Left ventricle myocardium inferior (tissue), 1 donor: ENCODE data around the gene ERAS. TPM values are rescaled to one million over a fixed set of nuclear protein-coding genes. Genes with fewer than 3 reads are reported as not detected.

Source experiments
- DNase-seq: peaks from one replicate; pipeline ENCODE4 v3.0.0-alpha.2; 2020
- H3K27ac ChIP-seq: fragments of 200-600 bp; replicated peaks from 2 replicates; pipeline ENCODE4 v1.8.0; 2021
- H3K27me3 ChIP-seq: fragments of 200-600 bp; 2 replicates; pipeline ENCODE4 v1.8.0; 2021; ENCODE audit warnings: low read depth
- H3K36me3 ChIP-seq: fragments of 200-600 bp; 2 replicates; pipeline ENCODE4 v1.8.0; 2021
- H3K4me1 ChIP-seq: fragments of 200-600 bp; 2 replicates; pipeline ENCODE4 v1.8.0; 2021
- H3K4me3 ChIP-seq: fragments of 200-600 bp; 2 replicates; pipeline ENCODE4 v1.8.0; 2021; ENCODE audit warnings: mild to moderate bottlenecking, moderate library complexity
- H3K9me3 ChIP-seq: fragments of 200-600 bp; replicated peaks from 2 replicates; pipeline ENCODE4 v1.8.0; 2021
- CTCF ChIP-seq: fragments of 200-600 bp; IDR thresholded peaks from 2 replicates; pipeline ENCODE4 v1.8.0; 2021; ENCODE audit warnings: antibody characterized with exemption, mild to moderate bottlenecking, borderline replicate concordance
- intact Hi-C: fragments of 100-400 bp; cut with micrococcal nuclease; formaldehyde crosslinking; loops from one replicate; pipeline ENCODE4 v1.11.0; 2022
- total RNA-seq: library from RNA; stranded (reverse); fragmentation: NEBNext Ultra II Directional; extraction: Animal tissue kit (Norgen Biotek cat#: 25700); gene quantifications from one replicate; pipeline ENCODE4 v1.2.1, GENCODE V29; 2021
- donor health status: DM: no; HTN: yes; CAD: no; lungs with severe emphysema.

ERAS gene
- total RNA-seq, 1 donor from 2014 or later: not detected

- H3K9me3 ChIP-seq: no peaks in the 10 kb centered on the region
- intact Hi-C loops: no loop called here
- TF ChIP-seq CTCF: no peak
- H3K36me3 ChIP-seq: no peaks in the 10 kb centered on the region
- DNase-seq: no peak
- no peaks in the 10 kb centered on the region for H3K4me1 ChIP-seq
- no peak overlapping the region for H3K27ac ChIP-seq
- no peak overlapping the region for H3K4me3 ChIP-seq
- peaks cover 16% of the 10 kb centered on the region for H3K27me3 ChIP-seq
Measured at GRCh38 chrX:48786825-48787504, 39.3 kb upstream of the ERAS start.

GRCh38 chrX:48787505-48788443 is 38.5 kb upstream of the ERAS start:
- intact Hi-C loops: no loop called here
- no peak overlapping the region for H3K4me3 ChIP-seq

GRCh38 chrX:48789366-48790220 is 36.7 kb upstream of the ERAS start:
- H3K36me3 ChIP-seq: no peaks in the 10 kb centered on the region
- no peak for TF ChIP-seq CTCF
- H3K27me3 ChIP-seq: peaks cover 16% of the 10 kb centered on the region
- no peak overlapping the region for H3K27ac ChIP-seq
- no peaks in the 10 kb centered on the region for H3K4me1 ChIP-seq
- intact Hi-C loops: no loop called here
- no peak for DNase-seq
- no peaks in the 10 kb centered on the region for H3K9me3 ChIP-seq
- H3K4me3 ChIP-seq: no peak overlapping the region

More at GRCh38 chrX:48787505-48788443, 38.5 kb upstream of the ERAS start:
- Histone ChIP-seq H3K36me3 (no peaks in the 10 kb centered on the region), H3K27ac (no peak overlapping the region), H3K9me3 (no peaks in the 10 kb centered on the region), H3K27me3 (peaks cover 16% of the 10 kb centered on the region), H3K4me1 (no peaks in the 10 kb centered on the region)
- DNase-seq: no peak
- TF ChIP-seq CTCF: no peak

GRCh38 chrX:48790477-48790876 is 35.8 kb upstream of the ERAS start:
- Histone ChIP-seq H3K4me1 (no peaks in the 10 kb centered on the region), H3K27me3 (peaks cover 16% of the 10 kb centered on the region), H3K36me3 (no peaks in the 10 kb centered on the region), H3K9me3 (no peaks in the 10 kb centered on the region), H3K4me3 (no peak overlapping the region), H3K27ac (no peak overlapping the region)
- TF ChIP-seq CTCF: no peak
- no peak for DNase-seq
- intact Hi-C loops: no loop called here
